HK-2 (cell line): ENCODE results near the gene TSC22D2.
"Not testable (repeated sequence)": the region's sequence is repeated elsewhere in the genome, so short reads cannot be mapped to it uniquely, and the experiment has no call there.

ENCODE experiments used
- DNase-seq: peaks from one replicate; pipeline ENCODE4 v3.0.0-alpha.2; 2018; ENCODE audit not compliant: unreplicated experiment

TSC22D2 gene

GRCh38 chr3:150484410-150484809 lies 76.3 kb downstream of the TSC22D2 start:
- no peak for DNase-seq

- no peak for DNase-seq
Observed at GRCh38 chr3:150488867-150489266, 80.8 kb downstream of the TSC22D2 start.

- DNase-seq = no peak
Observed at GRCh38 chr3:150490277-150490986, 82.3 kb downstream of the TSC22D2 start.

GRCh38 chr3:150494411-150494977 lies 86.4 kb downstream of the TSC22D2 start:
- DNase-seq = no peak

- DNase-seq = peak; percentile 14
Observed at GRCh38 chr3:150495149-150495548, 87.1 kb downstream of the TSC22D2 start.

- no peak for DNase-seq
Observed at GRCh38 chr3:150495563-150496168, 87.6 kb downstream of the TSC22D2 start.

- DNase-seq = no peak
Observed at GRCh38 chr3:150497956-150498355, 89.9 kb downstream of the TSC22D2 start.

GRCh38 chr3:150500960-150501359 lies 92.9 kb downstream of the TSC22D2 start:
- not testable (repeated sequence) for DNase-seq

- no peak for DNase-seq
Observed at GRCh38 chr3:150503402-150504099, 95.5 kb downstream of the TSC22D2 start.

GRCh38 chr3:150504483-150504882 lies 96.4 kb downstream of the TSC22D2 start:
- DNase-seq = no peak

- DNase-seq = no peak
Observed at GRCh38 chr3:150508401-150508800, 100.3 kb downstream of the TSC22D2 start.

GRCh38 chr3:150509780-150510179 lies 101.7 kb downstream of the TSC22D2 start:
- no peak for DNase-seq

- DNase-seq = no peak
Observed at GRCh38 chr3:150511122-150511821, 103.2 kb downstream of the TSC22D2 start.

- no peak for DNase-seq
Observed at GRCh38 chr3:150515210-150515609, 107.1 kb downstream of the TSC22D2 start.
